MG63 (cell line): ENCODE data around the gene STAT4. TPM values are rescaled to one million over a fixed set of nuclear protein-coding genes. Genes with fewer than 3 reads are reported as not detected.
A peak's percentile ranks its signal among the peaks of the same experiment; 100 is the strongest.

Experiments
- DNase-seq: peaks from one replicate; pipeline ENCODE4 v3.0.0-alpha.2; 2020
- H3K27me3 ChIP-seq: fragments of 250-450 bp; sonication (Bioruptor Pico); 2 replicates; pipeline ENCODE4 v1.5.1; 2020; ENCODE audit warnings: mild to moderate bottlenecking, moderate library complexity
- H3K36me3 ChIP-seq: fragments of 250-450 bp; sonication (Bioruptor Pico); 2 replicates; pipeline ENCODE4 v1.5.1; 2020; ENCODE audit warnings: mild to moderate bottlenecking, moderate library complexity
- H3K4me3 ChIP-seq: fragments of 250-450 bp; sonication (Bioruptor Pico); 2 replicates; pipeline ENCODE4 v1.5.1; 2020; ENCODE audit warnings: mild to moderate bottlenecking, moderate library complexity
- H3K9me3 ChIP-seq: fragments of 250-450 bp; sonication (Bioruptor Pico); 2 replicates; pipeline ENCODE4 v1.5.1; 2020; ENCODE audit warnings: mild to moderate bottlenecking, moderate library complexity
- total RNA-seq: library from RNA; depleted of rRNA; stranded (reverse); fragments of >200 nt; shearing (Covaris generic); gene quantifications from 2 replicates; pipeline ENCODE4 v1.2.3, GENCODE V29; 2014; ENCODE audit warnings: low replicate concordance

STAT4 gene
- total RNA-seq, 1 experiment from 2014 or later: 1.1 TPM

DNA sequence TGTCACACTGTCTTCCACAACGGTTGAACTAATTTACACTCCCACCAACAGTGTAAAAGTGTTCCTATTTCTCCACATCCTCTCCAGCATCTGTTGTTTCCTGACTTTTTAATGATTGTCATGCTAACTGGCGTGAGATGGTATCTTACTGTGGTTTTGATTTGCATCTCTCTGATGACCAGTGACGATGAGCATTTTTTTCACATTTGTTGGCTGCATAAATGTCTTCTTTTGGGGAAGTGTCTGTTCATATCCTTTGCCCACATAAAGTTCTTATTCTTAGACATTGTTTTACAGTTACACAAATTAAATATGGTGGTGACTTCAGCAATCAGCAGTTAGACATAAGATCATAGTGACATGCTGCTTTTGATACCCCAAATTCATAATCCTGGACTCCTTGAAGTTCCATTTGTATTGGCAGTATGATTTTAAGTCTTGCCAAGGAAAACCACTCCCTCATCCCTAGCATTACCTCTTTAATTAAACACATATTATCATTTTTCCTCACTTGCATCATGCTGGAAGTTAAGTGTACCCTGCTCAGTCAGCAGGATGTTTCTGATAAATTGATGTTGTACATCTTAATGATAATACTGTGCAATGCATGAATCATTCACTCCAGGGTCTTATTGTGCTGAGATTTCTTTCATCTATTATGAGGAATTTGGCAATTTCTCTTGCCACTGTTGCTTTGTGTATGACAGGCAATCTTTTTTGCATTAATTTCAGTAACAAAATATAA is 69.2 kb downstream of the STAT4 start:
- H3K9me3 ChIP-seq: no peaks in the 10 kb centered on the region
- H3K4me3 ChIP-seq: no peak overlapping the region
- H3K27me3 ChIP-seq: no peaks in the 10 kb centered on the region
- no peak for DNase-seq
- no peaks in the 10 kb centered on the region for H3K36me3 ChIP-seq

DNA sequence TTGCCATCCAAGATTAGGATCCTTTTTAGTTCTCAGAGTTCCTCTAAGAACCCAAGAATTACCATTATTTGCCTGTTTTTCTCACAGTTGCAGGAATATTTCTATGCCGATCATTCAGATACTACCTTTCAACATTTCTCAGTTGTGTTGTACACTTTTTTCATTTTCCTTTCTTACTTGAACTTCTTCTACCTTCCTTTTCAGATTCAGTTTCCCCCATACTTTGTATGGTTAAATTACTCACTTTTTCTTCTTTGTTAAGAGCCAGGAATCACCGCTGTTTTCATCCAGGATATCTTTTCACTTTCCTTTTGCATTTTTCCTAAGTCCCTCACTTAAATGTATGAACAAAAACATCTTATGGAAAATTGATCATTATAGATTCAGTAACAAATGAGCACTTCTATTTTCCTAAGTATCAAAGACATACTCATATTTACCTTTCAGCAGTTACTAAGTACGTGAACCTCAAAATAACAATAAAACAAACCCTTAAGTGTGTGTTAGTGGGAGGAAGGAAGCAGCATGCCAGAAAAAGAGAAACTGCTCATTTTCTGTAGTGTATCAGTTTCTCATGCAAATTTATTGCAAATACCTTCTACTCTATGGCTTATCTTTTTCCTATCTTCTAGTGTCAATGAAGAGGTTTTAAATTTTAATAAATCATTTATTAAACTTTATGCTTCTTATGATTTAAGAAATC is 72.5 kb downstream of the STAT4 start:
- Histone ChIP-seq H3K9me3 (no peaks in the 10 kb centered on the region), H3K27me3 (no peaks in the 10 kb centered on the region), H3K4me3 (peak overlapping the region; percentile 42), H3K36me3 (no peaks in the 10 kb centered on the region)
- no peak for DNase-seq

DNA sequence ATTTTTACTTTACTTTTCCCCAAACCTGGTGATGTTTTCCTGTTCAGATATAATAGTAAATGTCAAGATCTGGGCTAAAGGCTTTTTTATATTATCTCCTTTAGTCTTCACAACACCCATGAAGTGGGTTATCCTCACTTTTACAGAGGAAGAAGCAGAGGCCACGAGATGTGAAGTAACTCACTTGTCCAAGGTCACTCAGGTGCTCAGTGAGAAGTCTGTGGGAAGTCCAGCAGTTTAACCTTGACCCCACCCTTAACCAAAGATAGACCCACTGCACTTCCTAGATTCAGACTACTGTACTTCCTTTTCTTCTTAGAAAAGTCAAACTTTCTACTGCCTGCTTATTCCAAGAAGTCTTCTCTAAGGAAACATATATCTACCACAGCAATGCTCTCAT is 80.5 kb downstream of the STAT4 start:
- no peaks in the 10 kb centered on the region for H3K27me3 ChIP-seq
- no peak for DNase-seq
- no peak overlapping the region for H3K4me3 ChIP-seq
- no peaks in the 10 kb centered on the region for H3K9me3 ChIP-seq
- H3K36me3 ChIP-seq: no peaks in the 10 kb centered on the region

DNA sequence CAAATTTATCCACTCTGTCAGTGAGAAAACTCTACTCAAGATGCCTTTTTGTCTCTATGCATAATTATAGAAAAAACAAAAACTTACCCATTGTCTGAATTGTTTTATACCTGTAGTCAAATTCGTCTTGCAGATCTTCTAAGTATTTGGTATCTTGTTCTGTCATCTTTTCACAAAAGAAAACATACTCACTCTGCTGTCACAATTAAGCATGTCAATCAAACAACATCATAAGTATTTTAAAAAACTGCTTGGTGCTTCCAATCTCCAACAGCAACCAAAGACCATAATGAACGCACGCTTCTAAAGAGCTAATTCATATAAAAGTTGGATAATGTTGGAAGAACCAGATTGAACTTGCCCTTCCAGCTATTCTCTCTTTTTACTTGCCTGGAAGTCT is 81.2 kb downstream of the STAT4 start:
- H3K9me3 ChIP-seq: no peaks in the 10 kb centered on the region

DNA sequence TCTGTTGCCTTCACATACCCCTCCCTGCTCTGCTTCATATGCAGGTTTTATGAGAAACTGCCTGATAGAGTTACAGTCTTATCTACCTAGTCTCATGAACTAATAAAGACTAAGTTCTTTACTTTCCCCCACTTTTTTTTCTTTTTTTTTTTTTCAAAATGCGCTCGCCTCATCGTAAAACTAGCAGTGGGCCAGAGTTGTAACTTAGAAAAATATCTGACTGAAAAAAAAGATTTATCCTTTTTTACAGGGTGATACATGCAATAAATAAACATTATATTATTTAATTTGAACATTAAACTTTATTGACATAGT is 83.9 kb downstream of the STAT4 start:
- no peak for DNase-seq
- H3K9me3 ChIP-seq: no peaks in the 10 kb centered on the region
- no peaks in the 10 kb centered on the region for H3K36me3 ChIP-seq
- H3K4me3 ChIP-seq: no peak overlapping the region
- H3K27me3 ChIP-seq: no peaks in the 10 kb centered on the region

More for the DNA sequence above, 81.2 kb downstream of the STAT4 start:
- no peaks in the 10 kb centered on the region for H3K36me3 ChIP-seq
- H3K27me3 ChIP-seq: no peaks in the 10 kb centered on the region
- no peak for DNase-seq
- H3K4me3 ChIP-seq: no peak overlapping the region

DNA sequence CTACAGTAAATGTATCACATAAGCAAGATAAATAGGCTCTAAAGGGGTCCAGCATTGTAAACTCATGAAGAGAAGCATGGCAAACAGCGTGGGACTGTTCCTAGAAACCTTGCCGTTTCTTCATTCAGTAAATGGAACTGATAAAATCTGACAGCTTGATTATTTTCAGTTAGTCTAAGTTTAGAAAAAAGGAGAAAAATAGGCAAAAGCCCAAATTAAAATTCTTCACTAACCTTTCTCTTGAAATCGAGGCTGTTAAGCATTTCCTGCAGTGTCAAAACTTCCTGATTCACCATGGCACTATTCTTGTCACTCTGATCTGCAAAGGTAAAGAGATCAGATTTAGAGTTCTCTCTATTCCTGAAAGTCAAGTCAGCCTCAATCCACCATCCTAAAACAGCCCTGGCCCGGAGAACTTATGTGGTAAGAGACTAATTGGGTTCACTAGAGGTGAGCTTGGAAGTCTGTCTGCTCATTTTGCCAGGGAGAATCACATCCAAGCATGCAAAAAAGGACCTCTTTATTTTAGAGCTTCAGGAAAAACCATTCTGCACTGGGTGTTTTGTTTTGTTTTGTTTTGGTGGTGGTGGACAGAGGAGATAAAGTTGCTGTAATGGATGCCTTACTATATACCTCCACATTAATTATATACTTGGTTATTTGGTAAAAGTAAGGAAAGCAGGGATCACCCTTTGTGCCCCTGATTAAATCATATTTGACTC is 84.4 kb downstream of the STAT4 start:
- no peak for DNase-seq
- no peaks in the 10 kb centered on the region for H3K27me3 ChIP-seq

DNA sequence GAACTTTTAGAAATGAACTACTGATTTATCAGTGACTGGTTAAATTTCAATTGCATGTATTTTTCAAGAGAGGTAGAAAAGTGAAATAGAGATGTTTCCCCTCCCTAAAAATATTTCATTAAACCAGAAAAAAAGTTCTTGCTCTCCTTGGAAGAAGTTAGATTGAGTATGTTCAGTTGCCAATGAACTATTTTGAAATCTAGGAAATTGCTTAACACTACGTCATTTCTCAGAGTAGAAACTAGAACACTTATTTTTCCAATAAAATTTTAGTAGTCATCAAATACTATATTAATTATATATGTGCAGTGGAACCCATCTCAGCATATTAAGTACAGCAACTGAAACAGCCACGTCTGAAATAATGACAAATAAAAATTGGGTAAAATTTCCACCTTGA is 85.0 kb downstream of the STAT4 start:
- Histone ChIP-seq H3K4me3 (no peak overlapping the region), H3K9me3 (no peaks in the 10 kb centered on the region), H3K36me3 (no peaks in the 10 kb centered on the region), H3K27me3 (no peaks in the 10 kb centered on the region)
- no peak for DNase-seq

More for the DNA sequence above, 84.4 kb downstream of the STAT4 start:
- Histone ChIP-seq H3K36me3 (no peaks in the 10 kb centered on the region), H3K4me3 (no peak overlapping the region), H3K9me3 (no peaks in the 10 kb centered on the region)

DNA sequence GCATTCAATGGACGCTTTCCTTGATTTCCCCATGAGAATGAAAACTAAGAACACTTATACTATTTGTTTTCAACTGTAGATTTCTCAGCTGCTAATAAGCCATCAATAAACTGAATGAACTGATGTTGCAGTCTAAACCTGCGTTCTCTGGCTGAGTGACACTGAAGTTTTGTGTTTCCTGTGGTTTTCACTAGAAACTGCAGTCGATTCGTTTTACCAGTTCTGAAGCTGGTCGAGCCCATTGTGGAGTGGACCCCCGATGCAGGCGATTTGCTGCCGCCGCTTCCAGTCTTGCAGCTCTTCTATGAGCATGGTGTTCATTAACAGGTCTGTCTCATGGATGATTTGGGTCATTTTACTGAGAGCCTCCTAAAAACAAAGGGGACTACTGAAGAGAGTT is 86.2 kb downstream of the STAT4 start:
- no peaks in the 10 kb centered on the region for H3K36me3 ChIP-seq
- H3K27me3 ChIP-seq: no peaks in the 10 kb centered on the region
- H3K9me3 ChIP-seq: no peaks in the 10 kb centered on the region

DNA sequence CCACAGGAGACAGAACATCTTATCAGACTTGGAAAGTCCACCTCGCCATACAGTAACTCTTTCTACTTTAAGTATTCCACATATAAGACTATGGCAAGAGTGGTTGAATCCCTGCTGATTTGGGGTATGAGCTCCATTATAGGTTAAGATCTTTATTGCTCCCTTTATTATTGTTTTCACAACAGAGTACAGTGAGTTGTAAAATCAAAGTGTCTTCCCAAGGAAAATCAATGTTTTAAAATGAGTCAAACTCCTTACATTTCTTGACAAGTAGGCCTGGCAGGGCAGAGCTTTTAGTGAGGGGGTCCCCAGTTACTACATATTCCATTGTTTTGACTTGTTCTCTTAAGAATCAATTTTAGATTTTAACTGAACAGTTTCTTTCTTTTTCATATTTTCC is 87.2 kb downstream of the STAT4 start:
- no peaks in the 10 kb centered on the region for H3K27me3 ChIP-seq

More for the DNA sequence above, 86.2 kb downstream of the STAT4 start:
- H3K4me3 ChIP-seq: no peak overlapping the region
- no peak for DNase-seq

DNA sequence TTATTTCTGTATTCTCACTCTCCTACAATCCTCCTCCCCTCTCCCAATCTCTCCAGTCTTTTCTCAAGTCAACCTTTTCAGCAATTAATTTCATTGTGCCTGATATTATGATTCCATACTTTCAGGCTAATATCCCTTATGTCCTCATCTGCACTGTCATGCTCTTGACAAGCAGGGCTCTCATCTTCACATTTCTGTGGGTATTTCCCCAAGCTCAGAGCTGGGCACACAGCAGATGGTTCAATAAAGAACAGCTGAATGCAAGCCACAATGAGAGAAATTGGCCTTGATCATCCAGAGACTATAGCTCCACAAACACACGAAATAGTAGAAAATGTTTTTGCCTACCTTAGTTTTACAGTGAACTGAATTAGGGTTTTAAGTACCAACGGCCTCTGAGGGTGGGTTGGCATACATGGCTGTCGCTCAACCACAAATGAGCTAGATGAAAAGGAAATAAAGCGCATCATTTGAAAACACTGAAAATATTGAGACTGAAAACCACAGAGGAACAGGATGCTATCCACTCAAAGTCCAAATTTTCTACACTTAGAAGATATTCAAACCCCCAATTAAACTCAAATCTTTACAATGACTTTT is 89.3 kb downstream of the STAT4 start:
- DNase-seq: no peak
- H3K36me3 ChIP-seq: no peaks in the 10 kb centered on the region
- no peak overlapping the region for H3K4me3 ChIP-seq
- no peaks in the 10 kb centered on the region for H3K27me3 ChIP-seq
- no peaks in the 10 kb centered on the region for H3K9me3 ChIP-seq

More for the DNA sequence above, 87.2 kb downstream of the STAT4 start:
- DNase-seq: no peak
- Histone ChIP-seq H3K36me3 (no peaks in the 10 kb centered on the region), H3K4me3 (no peak overlapping the region), H3K9me3 (no peaks in the 10 kb centered on the region)

DNA sequence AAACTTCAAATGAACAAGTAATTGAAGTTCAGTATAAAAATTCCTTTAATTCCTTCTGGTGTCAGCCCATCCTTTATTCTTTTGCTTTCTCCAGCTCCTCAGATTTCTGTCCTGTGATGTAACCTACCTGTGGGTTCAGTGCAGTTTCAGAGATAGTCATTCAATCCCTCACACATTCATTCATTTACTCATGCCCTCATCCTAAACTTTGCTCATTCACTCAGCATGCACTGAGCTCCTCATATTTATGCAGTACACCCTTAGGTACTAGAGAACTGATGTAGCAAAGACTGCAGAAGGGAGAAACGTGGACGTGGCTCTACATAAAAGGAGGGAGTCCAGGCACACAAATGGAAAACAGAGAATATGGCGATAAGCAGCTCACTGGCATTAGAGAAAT is 91.5 kb downstream of the STAT4 start:
- DNase-seq: no peak

DNA sequence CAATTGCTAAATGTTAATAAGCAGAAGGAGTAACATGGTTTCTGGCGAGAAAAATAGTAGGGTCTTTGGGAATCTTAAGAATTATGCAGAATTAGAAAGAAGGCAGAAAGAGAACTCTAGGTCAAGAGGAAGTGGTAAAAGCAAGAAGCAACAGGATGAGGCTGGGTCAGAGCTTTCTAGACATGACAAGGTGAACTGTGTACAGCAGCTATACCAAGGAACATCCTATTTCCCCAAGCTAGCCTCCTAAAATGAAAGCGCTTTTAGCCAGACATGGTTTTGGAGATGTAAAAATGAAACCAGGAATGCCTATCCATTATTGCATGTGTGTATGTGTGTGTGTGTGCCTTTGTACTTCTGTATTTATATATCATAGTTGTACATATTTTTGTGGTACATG is 94.6 kb downstream of the STAT4 start:
- DNase-seq: no peak
- no peak overlapping the region for H3K4me3 ChIP-seq
- H3K36me3 ChIP-seq: no peaks in the 10 kb centered on the region
- H3K9me3 ChIP-seq: no peaks in the 10 kb centered on the region
- no peaks in the 10 kb centered on the region for H3K27me3 ChIP-seq

More for the DNA sequence above, 91.5 kb downstream of the STAT4 start:
- H3K4me3 ChIP-seq: no peak overlapping the region
- no peaks in the 10 kb centered on the region for H3K27me3 ChIP-seq
- H3K9me3 ChIP-seq: no peaks in the 10 kb centered on the region
- H3K36me3 ChIP-seq: no peaks in the 10 kb centered on the region

DNA sequence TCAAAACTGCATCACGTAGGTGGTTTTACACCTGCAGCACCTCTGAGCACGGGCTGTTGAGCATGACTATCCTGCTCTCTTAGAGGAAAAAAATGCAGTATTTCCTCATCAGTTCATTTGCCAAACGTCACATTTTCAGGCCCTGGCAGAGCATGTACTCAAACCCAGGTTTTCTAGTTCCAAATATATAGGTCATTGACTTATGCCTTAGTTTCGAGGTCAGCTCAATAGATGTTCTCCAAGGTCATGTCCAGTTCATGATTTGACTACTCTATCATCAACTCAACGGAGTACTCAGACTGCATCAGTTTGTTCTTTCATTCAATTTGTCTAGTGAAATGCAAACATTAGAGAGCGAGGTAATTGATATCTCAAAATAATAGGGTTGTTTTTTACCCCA is 97.5 kb downstream of the STAT4 start:
- DNase-seq: no peak
- H3K27me3 ChIP-seq: no peaks in the 10 kb centered on the region
- H3K4me3 ChIP-seq: no peak overlapping the region
- no peaks in the 10 kb centered on the region for H3K9me3 ChIP-seq
- H3K36me3 ChIP-seq: no peaks in the 10 kb centered on the region

DNA sequence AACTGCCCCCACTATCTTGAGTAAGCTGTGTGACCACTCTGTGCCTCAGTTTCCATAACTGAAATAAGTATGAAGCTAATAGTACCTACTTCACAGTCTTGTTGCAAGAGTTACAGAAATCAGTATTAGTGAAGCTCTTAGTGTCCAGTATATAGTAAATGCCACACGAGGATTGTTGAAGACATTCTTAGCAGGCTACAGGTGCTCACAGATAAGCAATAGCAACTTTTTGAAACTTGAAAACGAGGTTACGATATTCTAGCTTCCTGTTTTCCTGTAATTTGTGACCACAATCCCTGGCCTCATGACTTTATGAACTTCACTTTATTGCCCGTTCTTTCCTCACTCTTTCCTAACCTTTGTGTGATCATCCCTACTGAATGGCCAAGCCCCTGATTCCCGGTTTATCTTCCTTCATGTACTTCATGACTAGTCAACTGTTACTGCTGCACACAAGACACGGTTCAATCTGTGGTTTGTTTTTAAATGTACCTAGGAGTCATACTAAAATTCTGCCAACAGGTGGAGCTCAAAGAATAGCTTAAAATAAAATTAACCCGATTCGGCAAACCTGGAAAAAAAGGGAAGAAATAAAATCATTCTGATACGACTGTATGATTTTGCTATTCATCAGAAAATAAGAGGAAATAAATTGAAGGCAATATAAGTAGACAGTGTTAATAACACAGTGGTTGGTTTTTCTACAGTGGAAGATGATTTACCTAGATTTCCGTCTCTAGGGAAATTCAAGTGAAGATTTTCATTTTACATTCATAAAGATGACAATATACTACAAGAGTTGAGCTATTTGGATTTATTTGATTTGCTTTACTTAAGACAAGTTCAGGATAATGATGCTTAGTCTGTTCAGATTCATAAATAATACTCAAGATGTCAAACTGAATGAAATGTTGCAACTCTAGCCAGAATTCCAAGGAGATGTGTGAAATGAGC is 98.7 kb downstream of the STAT4 start:
- Histone ChIP-seq H3K27me3 (no peaks in the 10 kb centered on the region), H3K4me3 (no peak overlapping the region), H3K9me3 (no peaks in the 10 kb centered on the region), H3K36me3 (no peaks in the 10 kb centered on the region)
- DNase-seq: no peak

DNA sequence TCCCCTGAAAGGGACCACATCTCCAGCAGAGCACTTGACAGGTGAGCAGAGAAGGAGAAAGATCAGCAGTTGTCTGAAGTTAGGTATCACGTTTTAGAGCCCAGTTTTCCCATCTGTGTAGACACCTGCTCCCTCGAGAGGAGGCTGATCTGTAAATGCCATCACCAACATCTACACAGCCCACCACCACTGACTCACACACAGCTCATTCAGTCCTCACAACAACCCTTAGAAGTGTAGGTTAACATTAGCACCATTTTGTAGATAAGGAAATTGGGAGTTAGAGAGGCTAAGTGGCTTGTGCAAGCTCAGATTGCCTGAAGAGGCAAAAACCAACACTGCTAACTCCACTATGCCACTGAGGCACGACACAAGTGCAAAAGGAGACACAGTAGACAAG is 99.6 kb downstream of the STAT4 start:
- H3K36me3 ChIP-seq: no peaks in the 10 kb centered on the region
- DNase-seq: peak; percentile 31
- no peak overlapping the region for H3K4me3 ChIP-seq
- no peaks in the 10 kb centered on the region for H3K27me3 ChIP-seq
- H3K9me3 ChIP-seq: no peaks in the 10 kb centered on the region

DNA sequence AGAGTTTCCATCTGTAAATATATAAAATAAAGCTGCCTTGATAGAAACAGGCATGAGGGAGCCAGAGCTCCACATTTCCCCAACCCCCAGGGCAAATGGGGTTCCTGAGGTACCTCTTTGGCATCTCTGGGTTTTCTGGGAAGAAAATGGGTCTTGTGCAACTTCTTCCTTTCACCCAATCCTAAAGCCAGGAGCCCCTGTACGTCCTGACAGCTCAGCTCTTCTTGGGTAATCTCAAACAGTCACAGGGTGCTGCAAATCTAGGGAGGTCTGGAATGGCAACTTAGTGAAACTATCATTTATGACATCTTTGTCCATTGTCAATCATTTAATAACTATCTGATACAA is 100.2 kb downstream of the STAT4 start:
- no peak overlapping the region for H3K4me3 ChIP-seq
- H3K36me3 ChIP-seq: no peaks in the 10 kb centered on the region
- H3K9me3 ChIP-seq: no peaks in the 10 kb centered on the region
- H3K27me3 ChIP-seq: no peaks in the 10 kb centered on the region
- peak; percentile 59 for DNase-seq
